Measurements from ENCODE around the gene RUNX1. TPM values are rescaled to one million over a fixed set of nuclear protein-coding genes. Genes with fewer than 3 reads are reported as not detected.

Gene RUNX1
- total and polyA plus RNA-seq, 2 of the 13 experiments (the other 11 are each of a cell fraction or from before 2014, with no cell fraction given) = 5.4 to 6.4 TPM

DNA sequence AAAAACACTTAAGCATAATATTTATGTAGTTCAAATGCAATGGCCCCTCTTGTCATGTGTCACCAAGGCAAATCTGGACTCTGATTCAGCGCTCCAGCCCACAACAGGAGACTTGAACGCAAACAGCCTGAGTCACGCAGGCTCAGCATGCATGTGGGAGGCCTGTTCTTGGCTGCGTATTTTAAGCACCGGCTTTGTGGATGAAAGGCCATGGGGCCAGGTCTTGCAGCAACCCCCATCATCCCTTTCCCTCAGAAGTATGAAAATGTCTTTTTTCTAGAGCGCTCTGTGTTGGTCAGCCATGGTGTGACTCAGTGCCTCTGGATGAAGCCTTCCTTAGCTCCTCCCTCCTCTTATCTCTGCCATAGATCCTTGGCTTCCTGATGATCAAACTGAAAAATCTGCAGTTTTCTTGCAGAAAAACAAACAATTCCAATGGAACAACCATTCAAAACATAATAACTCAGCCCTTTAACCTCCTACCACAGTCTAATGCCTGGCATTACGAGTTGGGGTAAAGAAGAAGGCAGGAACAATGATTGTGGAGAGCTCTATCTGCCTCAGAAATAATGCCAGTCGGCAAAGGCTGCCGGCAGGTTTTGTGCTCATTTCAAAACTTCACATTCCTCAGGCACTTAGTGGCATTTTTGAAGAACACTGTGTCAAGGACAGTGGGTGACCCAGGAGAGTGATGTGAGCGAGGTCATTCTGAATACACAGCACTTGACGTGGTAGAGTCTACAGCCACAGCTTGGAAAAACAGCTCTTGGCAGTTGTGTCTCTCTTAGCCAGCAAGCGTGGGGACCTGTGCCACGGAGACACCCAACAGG is 212.8 kb downstream of the RUNX1 start (continued):
- TF ChIP-seq ZNF720 (CRISPR knock-in tag; IDR thresholded peaks at IDR 0.05) = no peak
- TF ChIP-seq ZFP91 (CRISPR knock-in tag; IDR thresholded peaks at IDR 0.05; ENCODE audit: borderline replicate concordance) = peak; percentile 28; the same call in 1 of the 2 replicates
- TF ChIP-seq ZMYM3 (CRISPR knock-in tag; IDR thresholded peaks at IDR 0.05) = no peak; the same call in 1 of the 2 replicates
- no peak for TF ChIP-seq ZNF296 (CRISPR knock-in tag; conservative IDR thresholded peaks at IDR 0.05)
- no peak for TF ChIP-seq IKZF4 (CRISPR knock-in tag; IDR thresholded peaks at IDR 0.05; ENCODE audit: borderline replicate concordance, low read depth, not compliant biosample characterization)
- TF ChIP-seq RFXANK (CRISPR knock-in tag; IDR thresholded peaks at IDR 0.05) = peak; percentile 95
- TF ChIP-seq THAP8 (CRISPR knock-in tag; IDR thresholded peaks at IDR 0.05; ENCODE audit: borderline replicate concordance) = no peak
- TF ChIP-seq SRSF4 (IDR thresholded peaks at IDR 0.05; ENCODE audit: low read depth, low read length, poor library complexity, severe bottlenecking) = no peak
- TF ChIP-seq SKIL (CRISPR knock-in tag; IDR thresholded peaks at IDR 0.05; ENCODE audit: borderline replicate concordance) = peak; percentile 53; the same call in 1 of the 2 replicates
- TF ChIP-seq YY1 (IDR thresholded peaks at IDR 0.05; ENCODE audit: insufficient read depth, insufficient replicate concordance, low read depth, low read length) = peak; percentile 34
- no peak for TF ChIP-seq ZNF121 (CRISPR knock-in tag; IDR thresholded peaks at IDR 0.05)
- no peak for TF ChIP-seq ZNF790 (CRISPR knock-in tag; IDR thresholded peaks at IDR 0.05; ENCODE audit: borderline replicate concordance)
- TF ChIP-seq, protein P1, sequence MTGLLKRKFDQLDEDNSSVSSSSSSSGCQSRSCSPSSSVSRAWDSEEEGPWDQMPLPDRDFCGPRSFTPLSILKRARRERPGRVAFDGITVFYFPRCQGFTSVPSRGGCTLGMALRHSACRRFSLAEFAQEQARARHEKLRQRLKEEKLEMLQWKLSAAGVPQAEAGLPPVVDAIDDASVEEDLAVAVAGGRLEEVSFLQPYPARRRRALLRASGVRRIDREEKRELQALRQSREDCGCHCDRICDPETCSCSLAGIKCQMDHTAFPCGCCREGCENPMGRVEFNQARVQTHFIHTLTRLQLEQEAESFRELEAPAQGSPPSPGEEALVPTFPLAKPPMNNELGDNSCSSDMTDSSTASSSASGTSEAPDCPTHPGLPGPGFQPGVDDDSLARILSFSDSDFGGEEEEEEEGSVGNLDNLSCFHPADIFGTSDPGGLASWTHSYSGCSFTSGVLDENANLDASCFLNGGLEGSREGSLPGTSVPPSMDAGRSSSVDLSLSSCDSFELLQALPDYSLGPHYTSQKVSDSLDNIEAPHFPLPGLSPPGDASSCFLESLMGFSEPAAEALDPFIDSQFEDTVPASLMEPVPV (CRISPR knock-in tag; IDR thresholded peaks at IDR 0.05) = no peak
- peak; percentile 48; the same call in 1 of the 2 replicates for TF ChIP-seq ZSCAN9 (CRISPR knock-in tag; IDR thresholded peaks at IDR 0.05; ENCODE audit: borderline replicate concordance)
- TF ChIP-seq SNAPC4 (CRISPR knock-in tag; IDR thresholded peaks at IDR 0.05) = no peak
- TF ChIP-seq ZNF274 (CRISPR knock-in tag; IDR thresholded peaks at IDR 0.05) = no peak

Measured in HepG2 (cell line).